GM18951 (cell line): ENCODE measurements around the gene DNAI2.

Source experiments
- POLR2A ChIP-seq: IDR thresholded peaks from 4 replicates; pipeline ENCODE4 v1.6.1; 2011; ENCODE audit warnings: mild to moderate bottlenecking; ENCODE audit not compliant: insufficient read length, insufficient read depth; ENCODE audit errors: extremely low read depth
- in situ Hi-C: fragments of 300-500 bp; cut with MboI; formaldehyde crosslinking; loops from one replicate; pipeline ENCODE4 v1.12.0; 2022; ENCODE audit warnings: low sequenced_read_pairs, mixed read lengths, inconsistent platforms; ENCODE audit not compliant: unreplicated experiment

Gene DNAI2

DNA sequence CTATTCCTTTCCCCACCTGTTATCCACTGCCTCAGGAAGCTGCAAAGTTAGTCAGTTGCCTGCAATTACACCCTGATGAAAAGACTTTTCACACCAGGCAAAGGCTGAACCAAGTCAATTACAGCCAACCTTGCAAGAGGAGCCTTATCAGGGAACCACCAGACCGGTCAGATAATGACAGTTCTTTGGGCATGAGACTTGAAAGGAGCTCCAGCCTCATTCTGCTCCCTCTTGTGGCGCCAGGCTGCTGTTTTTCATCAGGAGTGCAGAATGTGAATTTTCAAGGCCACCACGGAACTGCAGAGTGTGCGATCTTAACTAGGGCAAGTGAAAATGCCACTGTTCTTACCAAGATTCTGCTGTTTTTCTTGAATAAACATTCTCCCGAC is 22.5 kb downstream of the DNAI2 start:
- TF ChIP-seq POLR2A, result no peak
- in situ Hi-C loops, result no loop called here

GRCh38 chr17:74297941-74298340 is 23.9 kb downstream of the DNAI2 start:
- TF ChIP-seq POLR2A, result no peak
- in situ Hi-C loops, result no loop called here

GRCh38 chr17:74298778-74299177 is 24.7 kb downstream of the DNAI2 start:
- TF ChIP-seq POLR2A, result no peak
- in situ Hi-C loops, result no loop called here

DNA sequence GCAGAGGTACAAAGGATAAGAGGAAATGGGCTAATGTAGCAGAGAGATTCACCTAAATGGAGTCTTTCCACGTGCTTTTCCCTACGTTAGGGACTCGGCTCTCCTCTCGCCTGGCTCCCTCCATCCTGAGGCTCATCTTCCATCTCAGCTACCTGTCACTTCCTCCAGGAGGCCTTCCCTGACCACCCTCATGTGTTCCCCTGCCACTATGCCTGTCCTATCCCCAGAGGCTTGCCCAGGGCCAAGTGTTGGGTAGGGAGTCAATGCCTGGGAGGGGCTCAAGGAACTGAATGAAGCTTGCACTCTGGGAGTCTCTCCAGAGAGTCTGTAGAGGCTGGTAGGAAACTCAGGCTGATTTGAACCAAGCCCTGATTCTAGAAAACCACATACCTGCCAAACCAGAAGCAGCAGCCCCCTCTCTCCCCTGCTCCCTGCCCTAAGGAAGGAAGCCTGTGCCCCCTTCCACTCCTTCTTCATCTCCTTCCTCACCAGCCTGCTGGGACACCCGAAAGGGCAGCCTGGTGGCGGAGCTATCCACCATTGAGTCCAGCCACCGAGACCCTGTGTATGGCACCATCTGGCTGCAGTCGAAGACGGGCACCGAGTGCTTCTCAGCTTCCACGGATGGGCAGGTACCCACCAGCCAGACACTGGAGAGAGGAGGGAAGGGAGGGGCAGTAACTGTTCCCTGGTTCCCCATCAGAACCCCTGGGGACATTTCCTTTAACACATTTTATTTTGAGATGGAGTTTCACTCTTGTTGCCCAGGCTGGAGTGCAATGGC is 25.4 kb downstream of the DNAI2 start:
- in situ Hi-C loops, result no loop called here

GRCh38 chr17:74303305-74303704 is 29.3 kb downstream of the DNAI2 start:
- TF ChIP-seq POLR2A, result no peak
- in situ Hi-C loops, result no loop called here

More for the DNA sequence above, 25.4 kb downstream of the DNAI2 start:
- TF ChIP-seq POLR2A, result no peak

DNA sequence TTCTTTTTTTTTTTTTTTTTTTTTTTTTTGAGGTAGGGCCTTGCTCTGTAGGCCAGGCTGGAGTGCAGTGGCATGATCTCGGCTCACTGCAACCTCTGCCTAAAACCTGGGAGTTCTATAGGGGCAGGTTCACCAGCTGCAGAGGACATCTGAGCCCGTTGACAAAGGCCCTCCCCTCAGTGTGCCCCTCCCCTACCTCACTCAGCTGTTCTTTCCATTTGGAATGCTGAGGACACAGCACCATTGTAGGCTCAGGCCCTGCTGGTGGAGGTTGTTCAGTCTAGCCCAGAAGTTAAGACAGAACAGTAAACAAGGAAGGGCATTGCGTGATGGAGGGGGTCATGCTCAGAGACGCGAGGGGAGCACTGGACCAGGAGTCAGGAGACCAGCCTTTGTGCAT is 30.1 kb downstream of the DNAI2 start:
- no peak for TF ChIP-seq POLR2A
- in situ Hi-C loops, result no loop called here

DNA sequence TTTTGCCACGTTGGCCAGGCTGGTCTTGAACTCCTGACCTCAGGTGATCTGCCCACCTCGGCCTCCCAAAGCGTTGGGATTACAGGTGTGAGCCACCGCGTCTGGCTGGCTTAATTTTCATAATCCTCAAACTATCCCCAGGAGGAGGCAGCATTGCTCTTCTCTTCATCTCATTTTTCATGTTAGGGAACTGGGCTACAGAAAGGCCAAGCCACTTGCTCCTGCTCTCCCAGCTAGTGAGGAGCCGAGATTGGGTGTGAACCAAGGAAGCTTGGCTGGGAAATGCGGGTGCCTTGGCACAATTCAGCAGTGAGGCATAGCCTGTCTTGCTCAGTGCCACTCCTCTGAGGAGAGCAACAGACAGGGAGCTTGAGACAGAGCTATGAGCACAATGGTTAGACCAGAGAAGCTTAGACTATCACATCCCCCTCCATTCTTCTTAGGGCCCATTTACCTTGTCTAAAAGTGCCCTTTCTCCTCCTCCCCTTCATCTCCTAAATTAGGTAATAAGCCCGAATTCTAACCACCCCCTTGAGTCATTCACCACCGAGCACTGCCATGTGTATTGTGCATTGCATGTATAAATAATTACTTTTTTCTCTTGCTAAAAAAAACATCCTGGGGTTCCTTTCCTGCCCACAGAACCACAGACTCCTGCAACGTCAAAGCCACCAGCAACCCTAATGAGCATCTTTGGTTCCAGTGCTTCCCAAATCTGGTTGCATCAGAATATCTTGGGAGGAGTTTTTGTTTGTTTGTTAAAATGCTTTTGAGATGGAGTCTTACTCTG is 32.0 kb downstream of the DNAI2 start:
- in situ Hi-C loops, result no loop called here

GRCh38 chr17:74307984-74308773 is 34.1 kb downstream of the DNAI2 start:
- in situ Hi-C loops, result no loop called here
- no peak for TF ChIP-seq POLR2A

More for the DNA sequence above, 32.0 kb downstream of the DNAI2 start:
- TF ChIP-seq POLR2A, result no peak

- in situ Hi-C loops, result no loop called here
- no peak for TF ChIP-seq POLR2A
Observed at GRCh38 chr17:74309902-74310301, 35.9 kb downstream of the DNAI2 start.

DNA sequence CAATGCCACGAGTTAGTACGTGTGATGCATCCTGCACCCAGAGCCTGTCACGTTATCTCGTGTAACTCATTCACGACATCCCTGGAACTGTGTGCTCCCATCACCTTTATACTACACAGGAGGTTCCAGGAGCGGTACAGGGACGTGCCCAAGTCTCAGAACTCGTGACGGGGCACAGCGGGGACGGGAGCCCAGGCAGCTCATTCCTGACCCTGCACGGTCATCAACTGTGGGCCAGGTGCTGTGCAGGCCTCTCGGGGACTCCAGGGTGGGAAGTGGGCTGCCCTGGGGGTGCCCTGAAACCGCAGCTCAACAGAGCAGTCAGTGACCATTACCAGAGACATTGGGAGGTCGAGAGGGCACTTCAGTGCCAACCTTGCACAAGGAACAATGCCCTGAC is 40.8 kb downstream of the DNAI2 start:
- in situ Hi-C loops, result no loop called here
- no peak for TF ChIP-seq POLR2A

DNA sequence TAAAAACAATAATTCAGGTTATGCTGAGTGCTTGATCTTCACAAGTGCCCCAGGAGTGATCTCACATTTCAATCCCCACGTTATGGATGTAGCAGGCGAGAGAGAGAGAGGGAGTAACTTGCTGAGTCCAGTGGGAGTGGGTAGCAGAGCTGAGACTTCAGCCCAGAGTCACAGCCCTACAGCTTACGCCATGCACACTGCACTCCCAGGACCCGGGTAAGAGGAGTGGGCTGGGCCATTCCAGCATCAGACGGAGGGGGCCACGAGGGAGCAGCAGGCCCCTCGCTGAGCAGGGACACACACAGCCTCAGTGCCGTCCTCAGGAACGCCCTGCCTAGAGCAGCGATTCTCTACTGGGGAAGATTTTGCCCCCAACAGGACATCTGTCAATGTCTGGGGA is 42.2 kb downstream of the DNAI2 start:
- no peak for TF ChIP-seq POLR2A
- in situ Hi-C loops, result no loop called here

DNA sequence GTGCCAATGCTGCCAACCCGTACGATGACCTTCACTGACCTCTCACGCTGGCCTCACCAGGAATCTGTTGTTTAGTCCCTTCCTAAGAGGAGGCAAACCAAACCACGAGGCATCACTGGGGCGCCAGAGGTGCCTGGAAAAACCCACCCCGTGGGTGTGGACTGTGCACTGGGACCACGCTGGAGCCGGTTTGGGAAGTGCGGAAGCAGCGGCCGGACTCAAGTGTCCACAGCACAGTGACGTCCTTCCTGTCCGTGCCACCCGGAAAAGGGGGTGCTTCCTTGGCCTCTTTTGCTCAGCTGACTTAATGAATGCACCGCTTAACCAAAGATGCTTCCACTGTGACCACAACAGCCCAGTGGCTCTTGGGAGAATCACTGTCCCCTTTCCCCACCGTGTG is 43.0 kb downstream of the DNAI2 start:
- in situ Hi-C loops, result no loop called here
- no peak for TF ChIP-seq POLR2A

- in situ Hi-C loops, result no loop called here
Observed at GRCh38 chr17:74318391-74318790, 44.4 kb downstream of the DNAI2 start.

DNA sequence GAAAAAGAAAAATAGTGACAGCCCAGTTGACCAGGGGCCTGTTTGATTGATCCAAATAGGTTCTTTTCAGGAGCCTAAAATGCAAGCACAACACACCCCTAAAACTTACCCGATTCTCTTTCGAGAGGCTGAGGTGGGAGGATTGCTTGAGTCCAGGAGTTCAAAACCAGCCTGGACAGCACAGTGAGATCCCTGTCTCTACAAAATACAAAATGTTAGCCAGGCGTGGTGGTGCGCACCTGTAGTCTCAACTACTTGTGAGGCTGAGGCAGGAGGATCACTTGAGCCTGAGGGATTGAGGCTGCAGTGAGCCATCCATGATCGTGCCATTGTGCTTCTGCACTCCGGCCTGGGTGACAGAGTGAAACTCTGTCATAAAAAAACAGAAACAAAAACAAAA is 50.5 kb downstream of the DNAI2 start:
- TF ChIP-seq POLR2A, result no peak
- in situ Hi-C loops, result no loop called here

More at GRCh38 chr17:74318391-74318790, 44.4 kb downstream of the DNAI2 start:
- no peak for TF ChIP-seq POLR2A

DNA sequence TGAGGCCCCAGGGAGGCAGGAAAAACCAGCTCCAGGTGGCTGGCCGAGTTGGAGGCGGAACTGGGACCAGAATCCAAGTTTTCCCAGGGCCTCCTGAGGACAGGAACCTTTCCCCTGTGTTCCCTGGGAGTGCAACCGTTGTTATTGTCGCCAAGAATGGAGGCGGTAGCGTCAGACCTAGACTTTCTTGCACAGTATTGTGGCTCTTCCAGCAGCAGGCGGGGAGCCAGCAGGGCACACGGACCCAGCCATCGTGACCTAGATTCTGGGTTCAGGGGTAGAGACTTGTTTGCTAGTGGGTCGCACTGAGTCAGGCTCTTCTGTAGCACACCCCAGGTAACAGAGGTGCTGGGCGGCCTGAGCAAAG is 51.3 kb downstream of the DNAI2 start:
- no peak for TF ChIP-seq POLR2A
- in situ Hi-C loops, result no loop called here
